A549 (cell line): Measurements from ENCODE around the gene ABCG8. TPM values are rescaled to one million over a fixed set of nuclear protein-coding genes. Genes with fewer than 3 reads are reported as not detected.

Experiments used
- ATAC-seq, 2 experiments: fragments of 200-7000 bp in 1 of 2; fragments of >200 bp in 1 of 2; cut with Nextera tagmentation in 1 of 2; cut with Tn5 transposase in 1 of 2; 3 replicates each; pipeline versions ENCODE4 v1.8.0 to v1.9.1; 2018 to 2020; ENCODE audit warnings: mild to moderate bottlenecking in 1 of 2, moderate library complexity in 1 of 2
- CTCF ChIA-PET: fragments of 300-600 bp; sonication (Branson Sonifier 250); formaldehyde crosslinking; extraction: SDS; loops from one replicate; lab custom pipeline; 2021; ENCODE audit warnings: antibody characterized with exemption, inconsistent platforms; lab: Yijun Ruan, JAX
- POLR2A ChIA-PET: fragments of 350-600 bp; formaldehyde crosslinking; extraction: SDS; loops from one replicate; lab custom pipeline; 2021; ENCODE audit warnings: antibody characterized with exemption, inconsistent platforms; lab: Yijun Ruan, JAX
- DNase-seq, 2 experiments: peaks; one replicate each; pipeline versions ENCODE4 v3.0.0 to v3.0.0-alpha.2; 2011 to 2016; ENCODE audit warnings: low read depth in 1 of 2, low spot score in 1 of 2
- FAIRE-seq: peaks from 2 replicates; lab custom pipeline; 2011; peaks lifted over from hg19 to GRCh38; lab: Jason Lieb, UNC
- H3K27ac ChIP-seq, 2 experiments: fragments of >200 bp; sonication (Bioruptor Twin); formaldehyde crosslinking; 3 replicates each; pipeline ENCODE4 v1.5.1; 2016 to 2017
- H3K4me1 ChIP-seq: fragments of >200 bp; sonication (Bioruptor Twin); formaldehyde crosslinking; 3 replicates; pipeline ENCODE4 v1.6.1; 2016
- H3K4me2 ChIP-seq: fragments of >200 bp; sonication (Bioruptor Twin); formaldehyde crosslinking; 3 replicates; pipeline ENCODE4 v1.6.1; 2016
- H3K4me3 ChIP-seq: fragments of >200 bp; sonication (Bioruptor Twin); formaldehyde crosslinking; 3 replicates; pipeline ENCODE4 v1.5.1; 2016
- H3K9me3 ChIP-seq: fragments of >200 bp; sonication (Bioruptor Twin); formaldehyde crosslinking; 3 replicates; pipeline ENCODE4 v1.6.1; 2016
- CBX2 ChIP-seq: fragments of 200-600 bp; sonication (generic); IDR thresholded peaks from 2 replicates; pipeline ENCODE4 v1.6.1; 2016; ENCODE audit warnings: low read depth, mild to moderate bottlenecking, borderline replicate concordance
- CHD4 ChIP-seq: fragments of 200-600 bp; sonication (generic); IDR thresholded peaks from 2 replicates; pipeline ENCODE4 v1.6.1; 2016; ENCODE audit warnings: antibody characterized with exemption, mild to moderate bottlenecking, borderline replicate concordance
- E2F6 ChIP-seq: IDR thresholded peaks from 2 replicates; pipeline ENCODE4 v1.6.1; 2012; ENCODE audit warnings: low read depth, borderline replicate concordance
- EHF ChIP-seq: fragments of 250-450 bp; sonication (Bioruptor Pico); IDR thresholded peaks from 2 replicates; pipeline ENCODE4 v1.5.0; 2020; ENCODE audit warnings: mild to moderate bottlenecking
- ELK1 ChIP-seq: fragments of 150-350 bp; IDR thresholded peaks from 2 replicates; pipeline ENCODE4 v1.6.1; 2014; ENCODE audit warnings: low read depth, mild to moderate bottlenecking, low read length
- ESRRA ChIP-seq: fragments of 150-350 bp; IDR thresholded peaks from 2 replicates; pipeline ENCODE4 v1.6.1; 2014; ENCODE audit warnings: mild to moderate bottlenecking, low read length, borderline replicate concordance
- FOSL2 ChIP-seq, 2 experiments: fragments of 450-650 bp in 1 of 2; fragments of >200 bp in 1 of 2; sonication (Bioruptor Twin) in 1 of 2; formaldehyde crosslinking; IDR thresholded peaks; 2 replicates each; pipeline versions ENCODE4 v1.5.0 to v1.6.1; 2016 to 2020; ENCODE audit warnings: mild to moderate bottlenecking in 1 of 2, moderate library complexity in 1 of 2
- FOXS1 ChIP-seq: fragments of 250-450 bp; sonication (Bioruptor Pico); IDR thresholded peaks from 2 replicates; pipeline ENCODE4 v1.5.0; 2020; ENCODE audit warnings: mild to moderate bottlenecking, moderate library complexity
- HDAC2 ChIP-seq: fragments of 200-600 bp; sonication (generic); IDR thresholded peaks from 2 replicates; pipeline ENCODE4 v1.6.1; 2016
- HES2 ChIP-seq: fragments of >200 bp; sonication (Bioruptor Twin); formaldehyde crosslinking; IDR thresholded peaks from 2 replicates; pipeline ENCODE4 v1.6.1; 2016
- HMGXB4 ChIP-seq: fragments of 250-450 bp; sonication (Bioruptor Pico); IDR thresholded peaks from 2 replicates; pipeline ENCODE4 v1.5.0; 2021; ENCODE audit warnings: mild to moderate bottlenecking, moderate library complexity, borderline replicate concordance
- HOXB5 ChIP-seq: fragments of 250-450 bp; sonication (Bioruptor Pico); IDR thresholded peaks from 2 replicates; pipeline ENCODE4 v1.5.0; 2020; ENCODE audit warnings: mild to moderate bottlenecking, moderate library complexity
- KDM1A ChIP-seq: fragments of 200-600 bp; sonication (generic); IDR thresholded peaks from 2 replicates; pipeline ENCODE4 v1.6.1; 2016; ENCODE audit warnings: low read depth, mild to moderate bottlenecking
- MAFK ChIP-seq: fragments of 450-650 bp; IDR thresholded peaks from 2 replicates; pipeline ENCODE4 v1.6.1; 2014; ENCODE audit not compliant: partially characterized antibody
- MAX ChIP-seq: IDR thresholded peaks from 2 replicates; pipeline ENCODE4 v1.6.1; 2012
- MAZ ChIP-seq: fragments of 150-350 bp; IDR thresholded peaks from 2 replicates; pipeline ENCODE4 v1.6.1; 2014; ENCODE audit warnings: antibody characterized with exemption, low read depth, low read length, borderline replicate concordance
- POLR2A ChIP-seq: IDR thresholded peaks from 2 replicates; pipeline ENCODE4 v1.6.1; 2012; ENCODE audit warnings: mild to moderate bottlenecking, low read length
- RCOR1 ChIP-seq: fragments of 150-350 bp; IDR thresholded peaks from 2 replicates; pipeline ENCODE4 v1.6.1; 2014; ENCODE audit warnings: antibody characterized with exemption, low read length, low read depth
- RFX5 ChIP-seq: fragments of 450-650 bp; IDR thresholded peaks from 2 replicates; pipeline ENCODE4 v1.7.1; 2014; ENCODE audit warnings: antibody characterized with exemption, mild to moderate bottlenecking, moderate library complexity
- RNF2 ChIP-seq: fragments of 200-600 bp; sonication (generic); IDR thresholded peaks from 2 replicates; pipeline ENCODE4 v1.6.1; 2016; ENCODE audit warnings: low read depth, mild to moderate bottlenecking, antibody characterized with exemption, moderate library complexity, borderline replicate concordance
- SREBF2 ChIP-seq: fragments of 450-650 bp; IDR thresholded peaks from 2 replicates; pipeline ENCODE4 v1.6.1; 2014; ENCODE audit warnings: mild to moderate bottlenecking, moderate library complexity
- USF2 ChIP-seq: fragments of 450-650 bp; IDR thresholded peaks from 2 replicates; pipeline ENCODE4 v1.6.1; 2014; ENCODE audit warnings: antibody characterized with exemption
- WGBS: methylation state at CpG from one replicate; pipeline ENCODE4 v1.1.6; 2017; ENCODE audit errors: missing lambda C conversion rate; 5-methylcytosine and 5-hydroxymethylcytosine counted together
- polyA plus RNA-seq, 4 experiments: library from polyadenylated mRNA; depleted of rRNA in 3 of 4; stranded (reverse); fragments of >200 nt; fragmentation: RNase III in 1 of 4; extraction: RNeasy Plus Mini Kit Qiagen cat#74134 plus additional on column Dnase treatment in 1 of 4; gene quantifications; 2 replicates in 3 of 4; 3 replicates in 1 of 4; pipeline ENCODE4 v1.2.3, GENCODE V29; 2011 to 2017

ABCG8 gene
- polyA plus RNA-seq, 2 of the 4 experiments (the other 2 are of a cell fraction) = not detected

GRCh38 chr2:43814711-43815110, 24.1 kb upstream of the ABCG8 start:
- ATAC-seq (no peak), FAIRE-seq (no peak), DNase-seq (no peak)
- H3K9me3 ChIP-seq = no peaks in the 10 kb centered on the region
- ChIA-PET CTCF (no interaction called here), POLR2A (no interaction called here)
- H3K4me1 ChIP-seq = peaks cover 3% of the 10 kb centered on the region; the same call in 1 of the 3 replicates
- no peak overlapping the region for H3K4me3 ChIP-seq
- TF ChIP-seq MAX = no peak
- TF ChIP-seq RNF2 = no peak
- no peak for TF ChIP-seq EHF
- TF ChIP-seq HDAC2 = no peak
- TF ChIP-seq MAZ = no peak
- no peak for TF ChIP-seq ESRRA
- TF ChIP-seq E2F6 = no peak
- TF ChIP-seq POLR2A = no peak
- TF ChIP-seq RCOR1 = no peak
- TF ChIP-seq CHD4 = no peak
- TF ChIP-seq HOXB5 = no peak
- TF ChIP-seq FOSL2 (IDR thresholded peaks at IDR 0.05) = no peak
- TF ChIP-seq FOSL2 (CRISPR knock-in tag; IDR thresholded peaks at IDR 0.05) = no peak
- no peak for TF ChIP-seq USF2
- no peak overlapping the region for H3K27ac ChIP-seq
- 79% methylated on average over 3 of the region's 3 CpGs for WGBS
- no peak overlapping the region for H3K4me2 ChIP-seq

- Histone ChIP-seq H3K4me3 (no peak overlapping the region), H3K27ac (no peak overlapping the region), H3K4me2 (no peak overlapping the region), H3K9me3 (no peaks in the 10 kb centered on the region), H3K4me1 (peaks cover 3% of the 10 kb centered on the region; the same call in 1 of the 3 replicates)
- ChIA-PET CTCF (no interaction called here), POLR2A (no interaction called here)
- no peak for TF ChIP-seq USF2
- no peak for TF ChIP-seq MAFK
- TF ChIP-seq CBX2 = no peak
- TF ChIP-seq KDM1A = no peak
- TF ChIP-seq FOXS1 = no peak
- no peak for TF ChIP-seq ELK1
- no peak for TF ChIP-seq RFX5
- no peak for TF ChIP-seq MAZ
- no peak for TF ChIP-seq SREBF2
- TF ChIP-seq HES2 = no peak
- TF ChIP-seq HMGXB4 = no peak
- FAIRE-seq = no peak
- ATAC-seq = no peak
- peak in 1 of 2 experiments; percentile 35 for DNase-seq
- 73% methylated on average over 5 of the region's 5 CpGs for WGBS
Observed at GRCh38 chr2:43818761-43819160, 20.0 kb upstream of the ABCG8 start.
